Activated CD8-positive, alpha-beta memory T cell treated with anti-CD3 and anti-CD28 coated beads, Interleukin-2, amount 50 U/mL, for 1 hour (primary cell): Measurements from ENCODE around the gene C1orf167.

ENCODE experiments used
- DNase-seq: peaks from one replicate; pipeline ENCODE4 v3.0.0-alpha.2; 2020; ENCODE audit errors: extremely low read depth

Gene C1orf167

GRCh38 chr1:11784993-11785769 is 23.2 kb downstream of the C1orf167 start:
- no peak for DNase-seq

DNA sequence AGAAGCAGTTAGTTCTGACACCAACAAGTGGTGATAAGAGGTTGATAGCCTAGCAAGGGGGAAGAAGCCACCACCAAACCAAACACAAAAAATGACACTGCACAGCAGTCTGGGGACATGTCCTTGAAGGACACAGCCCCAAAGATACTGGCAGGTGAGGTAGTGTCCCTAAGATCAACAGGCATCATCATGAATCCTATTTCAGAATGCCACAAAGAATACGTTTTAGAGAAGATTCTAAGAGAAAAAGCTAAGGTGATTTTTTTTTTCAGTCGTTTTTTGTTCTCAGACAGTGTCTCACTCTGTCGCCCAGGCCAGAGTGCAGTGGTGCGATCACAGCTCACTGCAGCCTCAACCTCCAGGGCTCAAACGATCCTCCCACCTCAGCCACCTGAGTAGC is 24.2 kb downstream of the C1orf167 start:
- no peak for DNase-seq

GRCh38 chr1:11787251-11787803 is 25.3 kb downstream of the C1orf167 start:
- no peak for DNase-seq

- DNase-seq: no peak
These were observed 25.9 kb downstream of the C1orf167 start for GRCh38 chr1:11787804-11788436.

GRCh38 chr1:11788549-11789053 is 26.6 kb downstream of the C1orf167 start:
- no peak for DNase-seq

DNA sequence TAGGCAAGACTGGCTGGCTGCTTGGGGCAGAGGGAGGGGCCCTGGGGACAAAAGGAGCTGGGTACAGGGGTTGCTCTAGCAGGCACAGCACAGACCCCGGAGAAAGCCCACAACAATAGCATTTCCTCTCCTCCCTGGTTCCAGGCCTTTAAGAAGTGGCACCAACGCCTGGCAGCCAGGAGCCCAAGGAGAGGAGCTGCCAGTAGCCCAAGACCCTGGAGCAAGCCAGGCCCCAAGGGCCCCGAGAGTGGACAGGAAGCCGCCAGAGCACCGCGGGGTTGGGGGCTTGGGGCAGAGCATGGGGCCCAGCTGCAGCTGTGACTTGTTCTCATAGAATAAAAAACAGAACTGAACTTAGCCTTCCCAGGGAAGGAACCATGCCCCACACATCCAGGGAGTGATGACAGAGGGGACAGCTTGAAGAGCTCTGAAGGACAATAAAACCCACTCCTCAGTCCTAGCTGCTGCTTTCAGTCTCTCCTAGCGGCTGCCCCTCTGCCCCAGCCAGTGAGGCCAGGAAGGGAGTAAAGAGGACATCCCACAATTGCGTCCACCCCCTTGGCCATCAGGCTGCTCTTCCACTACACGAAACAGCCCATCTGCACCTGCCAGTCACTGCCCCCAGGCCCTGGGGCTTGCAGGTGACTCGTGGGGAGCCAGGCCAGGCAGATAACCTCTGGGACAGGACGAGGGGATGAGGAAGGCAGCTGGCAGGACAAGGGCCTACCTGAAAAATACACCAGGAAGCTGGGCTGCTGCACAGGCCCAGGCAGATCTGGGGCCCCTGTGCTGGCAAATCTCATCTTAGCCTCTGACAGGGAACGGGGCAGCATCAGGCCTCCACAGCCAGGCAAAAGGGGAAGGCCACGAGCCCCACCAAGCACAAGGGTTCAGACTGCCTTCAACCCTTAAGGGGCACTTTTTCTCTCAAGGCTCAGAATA is 27.4 kb downstream of the C1orf167 start:
- no peak for DNase-seq

DNA sequence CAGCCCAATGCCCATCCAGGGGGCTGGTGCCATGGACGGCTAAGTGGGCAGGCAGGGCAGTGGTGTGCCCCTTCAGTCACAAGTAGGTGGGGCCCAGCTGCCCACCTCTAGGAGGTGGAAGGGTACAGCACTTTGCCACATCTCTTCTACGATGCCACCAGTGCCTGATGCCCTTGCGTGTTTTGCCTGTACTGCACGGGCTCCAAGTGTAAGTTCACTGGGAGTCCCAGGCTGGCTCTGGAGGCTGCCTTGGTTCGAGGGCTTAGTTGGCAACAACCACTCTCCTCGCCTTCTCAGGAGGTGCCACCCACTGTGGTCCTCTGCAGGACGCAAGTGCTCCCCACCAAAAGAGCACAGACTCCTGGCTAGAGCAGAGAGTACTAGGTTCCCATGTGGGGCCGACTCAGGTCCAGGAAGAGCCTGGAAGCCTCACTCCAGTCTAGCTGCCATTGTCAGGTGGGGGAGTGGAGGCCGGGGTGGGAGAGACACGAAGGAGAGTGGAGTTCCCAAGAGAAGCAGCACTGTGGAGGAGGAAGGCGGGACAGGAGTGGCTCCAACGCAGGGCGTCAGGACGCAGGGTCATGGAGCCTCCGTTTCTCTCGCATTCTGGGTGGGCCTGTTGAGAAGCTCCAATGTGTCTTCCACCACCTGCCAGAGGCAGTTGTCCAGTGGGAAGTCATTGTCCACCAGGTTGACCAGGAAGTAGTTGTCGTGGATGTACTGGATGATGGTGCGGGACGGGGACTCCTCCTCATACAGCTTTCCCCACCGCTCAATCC is 28.3 kb downstream of the C1orf167 start:
- no peak for DNase-seq

DNA sequence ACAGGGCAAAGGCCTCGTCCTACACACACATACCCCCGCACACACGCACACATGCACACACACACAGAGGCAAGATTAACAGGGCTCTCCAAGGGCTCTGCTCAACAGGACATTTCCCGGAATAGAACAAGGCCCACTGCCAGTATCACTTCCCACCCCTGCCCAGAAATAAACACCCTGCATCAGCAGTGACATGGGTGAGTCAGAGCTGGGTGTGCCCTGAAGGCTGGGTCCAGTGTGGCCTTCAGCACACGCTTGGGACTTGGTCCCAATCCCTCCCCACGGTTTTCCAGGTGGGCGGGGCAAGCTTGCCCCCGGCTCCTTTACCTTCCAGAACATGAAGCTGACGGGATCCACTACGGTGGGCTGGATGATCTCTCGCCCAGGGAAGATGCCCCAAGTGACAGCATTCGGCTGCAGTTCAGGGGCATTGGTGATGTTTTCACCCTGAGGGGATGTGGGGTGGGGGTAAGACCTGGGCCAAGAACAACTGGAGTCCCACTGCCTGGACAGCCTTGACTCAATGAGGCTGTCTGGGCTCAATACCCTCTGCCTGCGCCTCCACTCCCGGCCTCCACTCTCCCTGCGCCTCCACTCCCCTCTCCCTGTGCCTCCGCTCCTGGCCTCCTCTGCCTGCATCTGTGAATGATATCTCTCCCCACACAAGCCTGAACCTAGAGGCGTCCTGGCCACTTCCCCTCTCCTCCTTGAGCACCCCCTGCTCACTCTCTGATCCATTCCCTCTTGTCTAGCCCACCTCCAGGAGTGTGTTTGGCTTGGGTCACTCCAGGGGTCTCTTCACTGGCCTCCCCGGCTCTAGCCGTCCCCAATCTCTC is 29.1 kb downstream of the C1orf167 start:
- DNase-seq: no peak

DNA sequence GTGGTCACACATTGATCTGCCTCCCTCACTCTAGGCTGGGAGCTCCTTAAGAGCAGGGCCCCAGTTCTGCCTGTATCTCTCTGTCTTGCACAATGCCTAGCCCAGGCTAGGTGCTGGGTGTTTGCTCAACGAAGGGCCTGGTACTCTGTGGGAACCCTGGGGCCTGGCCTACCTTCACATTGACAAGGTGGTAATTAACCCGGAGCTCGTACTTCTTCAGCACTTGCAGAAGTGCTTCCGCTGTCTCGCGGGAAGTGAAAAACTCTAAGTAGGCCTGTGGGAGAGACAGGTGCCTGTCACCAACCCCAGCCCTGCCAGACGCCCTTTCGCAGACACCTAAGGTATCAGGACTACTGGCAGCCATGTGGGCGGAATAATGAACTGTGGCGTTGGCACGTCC is 30.1 kb downstream of the C1orf167 start:
- no peak for DNase-seq

GRCh38 chr1:11793819-11794218 is 31.8 kb downstream of the C1orf167 start:
- DNase-seq: no peak

DNA sequence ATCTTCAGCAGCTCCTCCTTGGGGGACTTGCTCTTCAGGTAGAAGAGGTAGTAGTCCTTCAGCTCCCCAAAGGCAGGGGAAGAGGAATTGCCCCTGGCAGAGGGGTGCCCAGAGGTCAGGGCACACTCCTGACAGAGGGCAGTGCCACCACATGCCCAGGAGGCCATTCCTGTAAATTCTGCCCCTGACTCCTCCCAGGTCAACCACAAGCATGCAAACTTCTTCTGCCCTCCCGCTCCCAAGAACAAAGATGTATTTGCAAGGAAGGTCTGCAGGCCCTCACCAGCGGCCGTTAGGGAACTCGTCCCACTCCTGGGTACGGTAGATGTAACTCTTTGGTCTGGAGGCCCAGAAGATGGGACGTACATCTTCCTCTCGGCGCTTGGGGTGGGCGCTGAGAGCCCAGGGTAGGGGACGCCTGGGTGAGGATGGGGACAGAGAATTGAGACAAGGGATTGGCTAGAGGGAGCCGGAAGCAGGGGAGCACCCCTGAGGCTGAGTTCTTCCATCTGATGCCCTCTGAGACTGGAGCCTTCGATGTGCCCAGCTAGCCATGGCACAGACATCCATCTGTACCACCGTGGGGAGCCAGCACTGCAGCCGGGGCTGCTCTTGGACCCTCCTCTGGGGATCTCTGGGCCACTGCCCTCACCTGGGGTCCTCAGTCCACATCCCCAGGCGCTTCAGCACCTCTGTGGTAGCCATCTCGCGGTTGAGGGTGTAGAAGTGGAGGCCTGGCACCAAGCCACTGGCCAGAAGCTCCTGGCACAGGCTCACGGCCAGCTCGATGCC is 32.6 kb downstream of the C1orf167 start:
- no peak for DNase-seq

DNA sequence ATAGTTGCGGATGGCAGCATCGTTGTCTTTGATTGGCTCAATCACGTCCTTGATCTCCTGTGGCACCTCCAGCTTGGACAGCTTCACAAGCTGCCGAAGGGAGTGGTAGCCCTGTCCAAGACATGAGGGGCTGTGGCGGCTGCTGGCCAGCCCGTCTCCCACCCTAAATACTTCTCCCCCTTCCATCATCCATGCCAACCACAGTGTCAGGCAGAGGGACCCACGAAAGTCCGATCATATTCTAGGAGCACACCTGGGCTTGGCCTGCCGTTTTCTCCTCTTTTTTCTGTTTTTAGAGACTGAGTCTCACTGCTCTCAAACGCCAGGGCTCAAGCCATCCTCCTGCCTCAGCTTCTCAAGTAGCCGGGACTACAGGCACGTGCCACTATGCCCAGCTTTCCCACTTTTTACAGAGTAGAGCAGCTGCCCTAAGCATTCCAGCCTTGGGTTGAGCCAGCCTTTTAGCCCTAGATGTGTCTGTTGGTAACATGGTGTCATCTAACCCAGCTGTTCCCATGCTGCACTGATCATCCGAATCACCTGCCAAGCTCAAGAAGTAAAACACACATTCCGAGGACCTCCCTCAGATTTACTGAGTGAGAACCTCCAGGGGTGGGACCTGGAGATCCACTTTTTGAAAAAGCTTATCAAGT is 33.4 kb downstream of the C1orf167 start:
- DNase-seq: no peak

DNA sequence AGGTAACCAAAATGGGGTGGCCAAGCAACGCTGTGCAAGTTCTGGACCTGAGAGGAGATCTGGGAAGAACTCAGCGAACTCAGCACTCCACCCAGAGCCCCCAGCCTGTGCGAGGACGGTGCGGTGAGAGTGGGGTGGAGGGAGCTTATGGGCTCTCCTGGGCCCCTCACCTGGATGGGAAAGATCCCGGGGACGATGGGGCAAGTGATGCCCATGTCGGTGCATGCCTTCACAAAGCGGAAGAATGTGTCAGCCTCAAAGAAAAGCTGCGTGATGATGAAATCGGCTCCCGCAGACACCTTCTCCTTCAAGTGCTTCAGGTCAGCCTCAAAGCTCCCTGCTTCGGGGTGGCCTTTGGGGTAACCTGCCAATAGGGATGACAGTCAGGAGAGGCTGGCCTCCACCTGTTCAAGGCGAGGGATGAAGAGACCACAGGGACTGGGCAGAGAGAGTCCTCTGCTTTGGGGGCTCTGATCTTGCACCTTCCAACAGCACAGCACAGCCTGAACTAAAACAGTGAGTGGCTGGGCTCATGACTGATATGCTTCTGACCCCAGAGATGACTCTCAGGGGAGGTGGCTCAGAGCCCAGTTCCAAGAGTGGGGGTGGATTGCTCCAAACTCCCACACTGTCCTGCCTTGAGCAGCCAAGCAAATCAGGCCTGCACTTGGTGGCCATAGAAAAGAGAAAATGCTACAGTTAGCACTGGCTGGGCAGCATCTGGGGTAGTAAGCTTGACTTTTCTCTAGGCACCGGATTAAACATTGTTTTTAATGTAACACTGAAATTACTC is 34.2 kb downstream of the C1orf167 start:
- DNase-seq: no peak

DNA sequence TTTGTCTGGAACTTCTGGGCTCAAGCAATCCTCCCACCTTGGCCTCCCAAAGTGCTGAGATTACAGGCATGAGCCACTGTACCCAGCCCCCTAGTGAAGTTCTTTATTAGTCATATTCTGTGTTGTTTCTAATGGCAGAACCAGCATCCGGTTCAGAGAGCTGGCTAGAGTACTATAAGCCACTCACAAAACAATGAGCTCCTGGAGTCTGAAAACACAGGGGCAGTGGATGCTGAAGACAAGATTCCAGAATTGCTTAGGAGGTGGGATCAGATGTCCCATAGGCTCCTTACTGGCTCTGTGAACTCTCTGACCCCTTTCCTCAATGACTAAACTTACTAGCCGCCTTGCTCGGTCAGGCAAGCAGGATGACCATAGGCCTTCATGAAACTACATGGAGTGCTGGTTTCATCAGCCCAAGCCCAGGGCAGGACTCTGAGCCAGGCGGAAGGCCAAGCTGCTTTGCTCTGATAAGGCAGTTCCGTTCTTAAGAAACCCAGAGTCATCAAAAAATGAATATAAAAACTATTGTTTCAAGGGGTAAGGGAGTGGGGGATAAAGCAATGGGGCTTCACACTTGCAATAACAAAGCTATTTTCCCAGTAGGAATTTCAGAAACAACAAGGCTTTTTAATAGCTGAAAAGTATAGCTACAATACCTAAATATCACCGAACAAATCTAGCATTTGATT is 35.7 kb downstream of the C1orf167 start:
- DNase-seq: no peak

- no peak for DNase-seq
These were observed 37.1 kb downstream of the C1orf167 start for GRCh38 chr1:11799099-11799498.

DNA sequence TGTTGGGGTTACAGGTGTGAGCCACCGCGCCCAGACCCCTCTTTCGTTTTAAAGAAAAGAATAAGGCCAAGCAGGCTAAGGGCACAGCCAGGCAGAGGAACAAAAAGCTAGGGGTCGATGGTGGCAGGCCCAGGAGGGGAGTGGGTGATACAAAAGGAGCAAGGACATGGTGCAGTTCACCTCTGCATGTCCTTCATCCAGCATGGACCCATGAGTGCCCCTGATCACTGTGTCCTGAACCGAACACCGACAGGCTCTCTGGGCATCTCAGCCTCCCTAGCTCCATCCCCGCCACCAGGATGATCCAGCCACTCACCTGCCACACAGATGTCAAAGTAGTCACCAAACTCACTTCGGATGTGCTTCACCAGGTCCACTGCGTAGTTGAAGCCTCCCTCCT is 37.9 kb downstream of the C1orf167 start:
- DNase-seq: no peak

DNA sequence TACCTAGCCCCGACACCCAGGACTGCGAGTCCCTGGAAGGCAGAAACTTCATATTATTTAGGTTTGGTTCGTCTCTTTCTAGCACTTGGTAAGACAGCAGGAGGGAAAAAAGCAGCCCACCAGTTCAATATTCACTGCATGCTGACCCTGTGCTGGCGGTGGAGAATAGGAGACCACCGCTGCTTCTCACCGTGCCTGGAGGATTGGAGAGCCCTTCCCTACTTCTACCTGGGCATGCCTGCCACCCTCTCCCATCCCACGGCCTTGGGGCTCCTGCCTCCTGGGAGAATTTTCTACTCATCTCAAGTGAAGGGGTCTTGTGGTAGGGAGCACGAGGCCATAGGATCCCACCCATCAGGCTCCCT is 38.4 kb downstream of the C1orf167 start:
- DNase-seq: no peak
